ENCODE results near the gene CTIF. TPM values are rescaled to one million over a fixed set of nuclear protein-coding genes. Genes with fewer than 3 reads are reported as not detected.

CTIF gene
- total and polyA plus RNA-seq, 2 experiments from 2014 or later: 8.6 to 14.4 TPM

- Histone ChIP-seq H3K27me3 (ENCODE audit: insufficient read depth) (no peaks in the 10 kb centered on the region), H3K79me2 (replicated peaks; ENCODE audit: insufficient read depth) (no peaks in the 10 kb centered on the region), H3K4me2 (no peak overlapping the region), H3K36me3 (ENCODE audit: insufficient read depth) (no peaks in the 10 kb centered on the region), H3K4me1 (ENCODE audit: insufficient read depth) (no peaks in the 10 kb centered on the region), H3K4me3 (no peak overlapping the region), H3K9me2 (ENCODE audit: insufficient read depth) (no peaks in the 10 kb centered on the region), H3F3A (replicated peaks; ENCODE audit: low read depth) (no peaks in the 10 kb centered on the region), H4K20me1 (replicated peaks; ENCODE audit: insufficient read depth) (no peaks in the 10 kb centered on the region), H3K27ac (ENCODE audit: low read depth) (no peak overlapping the region), H2AFZ (no peak overlapping the region)
- Mint-ChIP-seq H3K4me1 (peaks cover 7% of the 10 kb centered on the region), H3K36me3 (ENCODE audit: low read depth) (no peaks in the 10 kb centered on the region), H3K27ac (no peak overlapping the region), H3K9me3 (no peaks in the 10 kb centered on the region), H3K4me3 (no peak overlapping the region), H3K27me3 (ENCODE audit: insufficient read depth, low read depth, poor library complexity) (peaks cover 4% of the 10 kb centered on the region)
- TF ChIP-seq CTCF (conservative IDR thresholded peaks at IDR 0.05; ENCODE audit: low read depth in 2 of 2) (no peak), ZNF462 (CRISPR knock-in tag; IDR thresholded peaks at IDR 0.05) (no peak), REST (IDR thresholded peaks at IDR 0.05; ENCODE audit: unreplicated experiment) (no peak), STAT1 (IDR thresholded peaks at IDR 0.05; ENCODE audit: unreplicated experiment) (no peak), ETS1 (IDR thresholded peaks at IDR 0.05) (no peak), EZH2phosphoT487 (IDR thresholded peaks at IDR 0.05; ENCODE audit: unreplicated experiment) (no peak), EZH2 (IDR thresholded peaks at IDR 0.05; ENCODE audit: low read depth, unreplicated experiment) (no peak), POLR2AphosphoS5 (IDR thresholded peaks at IDR 0.05; ENCODE audit: low read depth) (no peak), JUNB (IDR thresholded peaks at IDR 0.05; ENCODE audit: unreplicated experiment) (no peak), ZNF331 (CRISPR knock-in tag; IDR thresholded peaks at IDR 0.05; ENCODE audit: low read depth) (no peak), ZNF114 (CRISPR knock-in tag; IDR thresholded peaks at IDR 0.05) (no peak), CREB1 (CRISPR knock-in tag; IDR thresholded peaks at IDR 0.05; ENCODE audit: low read depth) (no peak), NANOG (IDR thresholded peaks at IDR 0.05; ENCODE audit: borderline replicate concordance) (no peak)
- no peak for DNase-seq (ENCODE audit: low spot score)
- no peak for ATAC-seq
These were observed 213.6 kb downstream of the CTIF start for GRCh38 chr18:48752478-48752877.
